Measurements from ENCODE around the gene RUSC2. TPM values are rescaled to one million over a fixed set of nuclear protein-coding genes. Genes with fewer than 3 reads are reported as not detected.
"Not testable (repeated sequence)": the region's sequence is repeated elsewhere in the genome, so short reads cannot be mapped to it uniquely, and the experiment has no call there.

RUSC2 gene
- total RNA-seq, 4 donors from 2014 or later, result 10.0 to 60.2 (median 16.8) TPM

- no peak for DNase-seq
- intact Hi-C loops (cut with DNase I; ENCODE audit: low total_unique reads), result no loop called here
- H3K27ac ChIP-seq, result peak overlapping the region; percentile 75 to 86
- peaks cover 35 to 40% of the 10 kb centered on the region in 2 donors for H3K4me1 ChIP-seq
- no peak overlapping the region for H3K4me3 ChIP-seq
- no peaks in the 10 kb centered on the region for H3K36me3 ChIP-seq
- TF ChIP-seq CTCF (IDR thresholded peaks at IDR 0.05) (no peak), POLR2A (IDR thresholded peaks at IDR 0.05) (no peak)
- H3K9me3 ChIP-seq, result no peaks in the 10 kb centered on the region
- no peaks in the 10 kb centered on the region for H3K27me3 ChIP-seq
Measured at GRCh38 chr9:35521708-35522107, 31.8 kb downstream of the RUSC2 start.

- intact Hi-C loops (cut with DNase I; ENCODE audit: low total_unique reads), result no loop called here
- Histone ChIP-seq H3K4me1 (peaks cover 33 to 40% of the 10 kb centered on the region in 2 donors), H3K36me3 (no peaks in the 10 kb centered on the region), H3K27me3 (no peaks in the 10 kb centered on the region), H3K27ac (peak overlapping the region; percentile 75 to 86), H3K4me3 (no peak overlapping the region), H3K9me3 (no peaks in the 10 kb centered on the region)
- no peak for DNase-seq
- no peak for TF ChIP-seq CTCF (IDR thresholded peaks at IDR 0.05)
- no peak for TF ChIP-seq POLR2A (IDR thresholded peaks at IDR 0.05)
Measured at GRCh38 chr9:35522187-35522586, 32.3 kb downstream of the RUSC2 start.

- Histone ChIP-seq H3K27ac (peak overlapping the region in 1 of 2 donors; percentile 86), H3K9me3 (no peaks in the 10 kb centered on the region), H3K36me3 (no peaks in the 10 kb centered on the region), H3K4me3 (no peak overlapping the region), H3K27me3 (no peaks in the 10 kb centered on the region), H3K4me1 (peaks cover 28 to 39% of the 10 kb centered on the region in 2 donors)
- intact Hi-C loops (cut with DNase I; ENCODE audit: low total_unique reads), result no loop called here
- DNase-seq, result no peak
- TF ChIP-seq CTCF (IDR thresholded peaks at IDR 0.05), result no peak
- no peak for TF ChIP-seq POLR2A (IDR thresholded peaks at IDR 0.05)
Measured at GRCh38 chr9:35522700-35523099, 32.8 kb downstream of the RUSC2 start.

- intact Hi-C loops (cut with DNase I; ENCODE audit: low total_unique reads); H3K27ac ChIP-seq; DNase-seq; H3K27me3 ChIP-seq; H3K9me3 ChIP-seq; H3K36me3 ChIP-seq; H3K4me3 ChIP-seq: not testable (repeated sequence)
- H3K4me1 ChIP-seq, result peaks cover 19 to 30% of the 10 kb centered on the region in 2 donors
Measured at GRCh38 chr9:35523556-35523955, 33.6 kb downstream of the RUSC2 start.

GRCh38 chr9:35526087-35526801 lies 36.3 kb downstream of the RUSC2 start:
- TF ChIP-seq CTCF (IDR thresholded peaks at IDR 0.05) (no peak), POLR2A (IDR thresholded peaks at IDR 0.05) (no peak)
- intact Hi-C loops (cut with DNase I; ENCODE audit: low total_unique reads), result no loop called here
- Histone ChIP-seq H3K4me1 (peaks cover 6 to 12% of the 10 kb centered on the region in 2 donors), H3K36me3 (no peaks in the 10 kb centered on the region), H3K27ac (peak overlapping the region; percentile 27 to 50), H3K4me3 (no peak overlapping the region), H3K9me3 (no peaks in the 10 kb centered on the region), H3K27me3 (no peaks in the 10 kb centered on the region)
- DNase-seq, result no peak
